ENCODE results near the gene ADCYAP1R1.

DNA sequence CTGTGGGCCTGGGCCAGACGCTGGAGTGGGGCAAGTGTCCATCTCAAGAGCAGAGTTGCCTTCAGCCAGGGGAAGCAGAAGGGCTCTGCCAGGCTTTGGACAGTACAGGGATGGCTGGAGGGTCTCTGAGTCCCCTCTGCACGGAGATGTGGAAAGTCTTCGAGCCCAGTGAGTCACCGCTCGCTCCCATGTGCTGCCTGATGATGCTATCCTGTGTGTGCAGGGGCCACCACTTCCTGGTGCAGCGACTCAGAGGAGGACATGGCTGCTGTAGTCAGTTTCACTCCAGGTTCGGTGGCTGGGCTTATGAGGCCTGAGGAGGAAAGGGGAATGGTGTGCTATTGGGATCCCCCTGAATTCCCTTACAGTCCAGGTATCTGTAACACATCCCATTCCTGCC lies 6.0 kb downstream of the ADCYAP1R1 start:
- TF ChIP-seq POLR2A (IDR thresholded peaks at IDR 0.05) (no peak), CTCF (IDR thresholded peaks at IDR 0.05) (no peak)

All from right lobe of liver (tissue), 4 donors.